HepG2 (cell line): ENCODE measurements around the gene OR52W1. TPM values are rescaled to one million over a fixed set of nuclear protein-coding genes. Genes with fewer than 3 reads are reported as not detected.

ENCODE experiments used
- ATAC-seq: fragments of 200-7000 bp; cut with Tn5 transposase; 3 replicates; pipeline ENCODE4 v1.9.1; 2020; ENCODE audit warnings: mild to moderate bottlenecking, moderate library complexity
- BruUV-seq: library from RNA; stranded (reverse); fragments of 400-500 nt; replicated peaks from 2 replicates; lab custom pipeline; 2021; lab: Mats Ljungman, UMichigan
- CTCF ChIA-PET: fragments of 300-600 bp; formaldehyde crosslinking; extraction: SDS; loops from one replicate; lab custom pipeline; 2021; ENCODE audit warnings: low total read pairs, inconsistent platforms, low intra/inter-chr PET ratio; lab: Yijun Ruan, JAX
- POLR2A ChIA-PET: fragments of 350-600 bp; sonication (Branson Sonifier 250); formaldehyde crosslinking; loops from one replicate; lab custom pipeline; 2020; ENCODE audit warnings: antibody characterized with exemption, inconsistent platforms; lab: Yijun Ruan, JAX
- DNase-seq: peaks from one replicate; pipeline ENCODE4 v3.0.0-alpha.2; 2015; ENCODE audit warnings: low spot score
- FAIRE-seq: peaks from 3 replicates; lab custom pipeline; 2011; peaks lifted over from hg19 to GRCh38; lab: Jason Lieb, UNC
- H2AFZ ChIP-seq: one replicate; pipeline ENCODE4 v1.6.1; 2011; ENCODE audit warnings: low read length, inconsistent platforms
- H3K27ac ChIP-seq: fragments of 300-600 bp; 3 replicates; pipeline ENCODE4 v1.8.0; 2011; ENCODE audit warnings: mixed run types, mild to moderate bottlenecking, mixed read lengths, low read length, inconsistent platforms; ENCODE audit not compliant: insufficient read depth; ENCODE audit errors: extremely low read length
- H3K27me3 ChIP-seq, 2 experiments: fragments of 200-600 bp in 1 of 2; 2 replicates in 1 of 2; 3 replicates in 1 of 2; pipeline versions ENCODE4 v1.6.0 to v1.8.0; 2011; ENCODE audit warnings: low read length in 2 of 2, mild to moderate bottlenecking in 2 of 2, moderate library complexity in 2 of 2, inconsistent platforms in 1 of 2; ENCODE audit not compliant: insufficient read depth in 2 of 2, control insufficient read depth in 1 of 2
- H3K36me3 ChIP-seq, 2 experiments: fragments of 200-600 bp in 1 of 2; replicated peaks in 1 of 2; 2 replicates in 1 of 2; 3 replicates in 1 of 2; pipeline versions ENCODE4 v1.5.1 to v1.8.0; 2011; ENCODE audit warnings: low read length in 2 of 2, inconsistent platforms in 1 of 2; ENCODE audit not compliant: insufficient read depth in 2 of 2, control insufficient read depth in 1 of 2
- H3K4me1 ChIP-seq: 2 replicates; pipeline ENCODE4 v1.5.1; 2012; ENCODE audit warnings: low read length, inconsistent platforms; ENCODE audit not compliant: insufficient read depth
- H3K4me2 ChIP-seq: 2 replicates; pipeline ENCODE4 v1.6.0; 2011; ENCODE audit warnings: low read depth, low read length, inconsistent platforms
- H3K4me3 ChIP-seq, 3 experiments: fragments of 200-600 bp in 1 of 3; sonication (generic), shearing (Covaris generic) in 1 of 3; replicated peaks in 1 of 3; 2 replicates each; pipeline ENCODE4 v1.5.1; 2011 to 2016; ENCODE audit warnings: low read length in 3 of 3, inconsistent platforms in 2 of 3, low read depth in 2 of 3, mild to moderate bottlenecking in 2 of 3, control low read depth in 1 of 3, mixed read lengths in 1 of 3; ENCODE audit not compliant: insufficient read depth in 1 of 3
- H3K79me2 ChIP-seq: one replicate; pipeline ENCODE4 v1.6.1; 2011; ENCODE audit warnings: low read length, inconsistent platforms; ENCODE audit not compliant: insufficient read depth
- H3K9ac ChIP-seq: 2 replicates; pipeline ENCODE4 v1.6.0; 2011; ENCODE audit warnings: mild to moderate bottlenecking, low read depth, low read length, inconsistent platforms; ENCODE audit not compliant: insufficient read depth
- H3K9me3 ChIP-seq: 2 replicates; pipeline ENCODE4 v1.5.1; 2012; ENCODE audit warnings: mild to moderate bottlenecking, low read length
- H4K20me1 ChIP-seq: 2 replicates; pipeline ENCODE4 v1.6.0; 2011; ENCODE audit warnings: inconsistent platforms, mild to moderate bottlenecking, low read length, moderate library complexity; ENCODE audit not compliant: insufficient read depth
- ARID2 ChIP-seq: sonication (generic); formaldehyde crosslinking; IDR thresholded peaks from 2 replicates; pipeline ENCODE4 v1.8.1; 2022; ENCODE audit warnings: mild to moderate bottlenecking, missing genetic modification reagents, borderline replicate concordance
- ARNTL ChIP-seq: sonication (generic); formaldehyde crosslinking; IDR thresholded peaks from 2 replicates; pipeline ENCODE4 v1.4.0; 2020; ENCODE audit warnings: mild to moderate bottlenecking, missing genetic modification reagents
- FOXK1 ChIP-seq: sonication (generic); formaldehyde crosslinking; IDR thresholded peaks from 2 replicates; pipeline ENCODE4 v1.4.0; 2020; ENCODE audit warnings: low read depth, missing genetic modification reagents, borderline replicate concordance
- IKZF5 ChIP-seq: IDR thresholded peaks from 2 replicates; pipeline ENCODE4 v1.6.1; 2018; ENCODE audit warnings: missing genetic modification reagents, mild to moderate bottlenecking, missing compliant biosample characterization
- IRX3 ChIP-seq: sonication (generic); formaldehyde crosslinking; IDR thresholded peaks from 2 replicates; pipeline ENCODE4 v1.8.1; 2023; ENCODE audit warnings: mild to moderate bottlenecking, low read depth, missing genetic modification reagents, borderline replicate concordance
- MTA1 ChIP-seq: sonication (generic); formaldehyde crosslinking; IDR thresholded peaks from 2 replicates; pipeline ENCODE4 v1.4.0; 2020; ENCODE audit warnings: missing genetic modification reagents, mild to moderate bottlenecking, borderline replicate concordance
- RCOR2 ChIP-seq: IDR thresholded peaks from 2 replicates; pipeline ENCODE4 v1.6.1; 2016; ENCODE audit warnings: missing biosample characterization, missing genetic modification reagents
- SCMH1 ChIP-seq: sonication (generic); formaldehyde crosslinking; IDR thresholded peaks from 2 replicates; pipeline ENCODE4 v1.9.0; 2021; ENCODE audit warnings: missing genetic modification reagents, mild to moderate bottlenecking, borderline replicate concordance
- ZNF225 ChIP-seq: sonication (generic); formaldehyde crosslinking; IDR thresholded peaks from 2 replicates; pipeline ENCODE4 v1.4.0; 2020; ENCODE audit warnings: mild to moderate bottlenecking, missing genetic modification reagents
- ZNF282 ChIP-seq: fragments of 450-650 bp; IDR thresholded peaks from 2 replicates; pipeline ENCODE4 v1.6.1; 2018; ENCODE audit not compliant: partially characterized antibody
- ZNF563 ChIP-seq: sonication (generic); formaldehyde crosslinking; IDR thresholded peaks from 2 replicates; pipeline ENCODE4 v1.8.0; 2022; ENCODE audit warnings: mild to moderate bottlenecking, moderate library complexity, missing genetic modification reagents
- ZNF570 ChIP-seq: sonication (generic); formaldehyde crosslinking; IDR thresholded peaks from 2 replicates; pipeline ENCODE4 v1.4.0; 2020; ENCODE audit warnings: mild to moderate bottlenecking, missing genetic modification reagents, borderline replicate concordance
- WGBS: methylation state at CpG from one replicate; pipeline ENCODE4 v1.1.6; 2017; ENCODE audit warnings: low lambda C conversion rate; 5-methylcytosine and 5-hydroxymethylcytosine counted together
- in situ Hi-C: cut with HindIII; loops from 2 replicates; pipeline ENCODE4 v1.10.0; 2017; ENCODE audit warnings: low pct_unique_long_range_greater_than_20kb; ENCODE audit not compliant: extremely low pct_ligation_motif_present
- intact Hi-C: fragments of 100-400 bp; cut with micrococcal nuclease; formaldehyde crosslinking; loops from one replicate; pipeline ENCODE4 v1.10.0; 2022; ENCODE audit not compliant: unreplicated experiment
- polyA plus RNA-seq, 8 experiments: library from polyadenylated mRNA; depleted of rRNA in 3 of 8; stranded (reverse) in 7 of 8; unstranded in 1 of 8; fragments of >200 nt; fragmentation: Illumina TruSeq in 4 of 8; extraction: Trizol in 4 of 8; gene quantifications; 2 replicates each; pipeline versions ENCODE4 v1.2.1 to v1.2.3, GENCODE V29; 2011 to 2016; ENCODE audit warnings: low read depth in 4 of 8, missing spikeins in 1 of 8, mixed read lengths in 1 of 8; ENCODE audit not compliant: insufficient read depth in 1 of 8
- total RNA-seq, 5 experiments: library from RNA; depleted of rRNA; stranded (reverse); fragments of >200 nt; fragmentation: Illumina TruSeq; extraction: Trizol; gene quantifications; 2 replicates each; pipeline ENCODE4 v1.2.3, GENCODE V29; 2016; ENCODE audit warnings: low read depth in 1 of 5
- TF ChIP-seq, protein P1 (sequence below): sonication (generic); formaldehyde crosslinking; IDR thresholded peaks from 2 replicates; pipeline ENCODE4 v1.5.0; 2020; ENCODE audit warnings: mild to moderate bottlenecking, missing genetic modification reagents, moderate library complexity
- TF ChIP-seq, protein P2 (sequence below): IDR thresholded peaks from 2 replicates; pipeline ENCODE4 v1.6.1; 2016; ENCODE audit warnings: low read depth

The OR52W1 gene
- total and polyA plus RNA-seq, 2 of the 13 experiments (the other 11 are each of a cell fraction or from before 2014, with no cell fraction given): not detected

DNA sequence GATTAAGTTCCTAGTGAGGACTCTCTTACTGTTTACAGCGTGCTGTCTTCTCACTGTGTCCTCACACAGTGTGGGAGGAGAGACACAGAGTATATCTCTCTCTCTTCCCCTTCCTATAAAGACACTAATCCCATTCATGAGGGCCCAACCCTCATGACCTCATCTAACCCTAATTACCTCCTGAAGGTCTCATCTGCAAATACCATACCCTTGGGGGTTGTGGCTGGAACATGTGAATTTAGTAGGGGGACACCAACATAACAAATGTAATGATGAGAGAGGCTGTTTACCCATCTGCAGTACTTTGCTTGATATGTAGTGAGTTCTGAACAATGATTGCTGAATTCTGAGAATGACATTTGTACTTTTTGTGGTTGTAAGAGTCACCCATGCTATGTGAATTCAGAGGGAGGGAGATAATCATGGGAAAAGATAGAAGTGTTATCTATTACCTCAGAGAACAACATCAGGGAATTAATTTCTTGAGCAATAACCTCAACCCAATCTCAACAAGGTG lies 4.9 kb upstream of the OR52W1 start (continued):
- TF ChIP-seq, protein P1, sequence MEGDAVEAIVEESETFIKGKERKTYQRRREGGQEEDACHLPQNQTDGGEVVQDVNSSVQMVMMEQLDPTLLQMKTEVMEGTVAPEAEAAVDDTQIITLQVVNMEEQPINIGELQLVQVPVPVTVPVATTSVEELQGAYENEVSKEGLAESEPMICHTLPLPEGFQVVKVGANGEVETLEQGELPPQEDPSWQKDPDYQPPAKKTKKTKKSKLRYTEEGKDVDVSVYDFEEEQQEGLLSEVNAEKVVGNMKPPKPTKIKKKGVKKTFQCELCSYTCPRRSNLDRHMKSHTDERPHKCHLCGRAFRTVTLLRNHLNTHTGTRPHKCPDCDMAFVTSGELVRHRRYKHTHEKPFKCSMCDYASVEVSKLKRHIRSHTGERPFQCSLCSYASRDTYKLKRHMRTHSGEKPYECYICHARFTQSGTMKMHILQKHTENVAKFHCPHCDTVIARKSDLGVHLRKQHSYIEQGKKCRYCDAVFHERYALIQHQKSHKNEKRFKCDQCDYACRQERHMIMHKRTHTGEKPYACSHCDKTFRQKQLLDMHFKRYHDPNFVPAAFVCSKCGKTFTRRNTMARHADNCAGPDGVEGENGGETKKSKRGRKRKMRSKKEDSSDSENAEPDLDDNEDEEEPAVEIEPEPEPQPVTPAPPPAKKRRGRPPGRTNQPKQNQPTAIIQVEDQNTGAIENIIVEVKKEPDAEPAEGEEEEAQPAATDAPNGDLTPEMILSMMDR (CRISPR knock-in tag): no peak
- TF ChIP-seq ARNTL (no peak), ARID2 (CRISPR knock-in tag) (no peak), IKZF5 (CRISPR knock-in tag) (no peak), ZNF225 (no peak)

GRCh38 chr11:6196396-6196795 lies 2.6 kb upstream of the OR52W1 start:
- Histone ChIP-seq H3K4me3 (no peak overlapping the region), H2AFZ (no peak overlapping the region), H3K27ac (no peak overlapping the region), H3K9me3 (no peaks in the 10 kb centered on the region), H3K9ac (no peak overlapping the region), H3K79me2 (no peaks in the 10 kb centered on the region), H3K36me3 (no peaks in the 10 kb centered on the region), H3K27me3 (peaks cover 1 to 5% of the 10 kb centered on the region in 2 experiments; a peak in 3 of 5 replicates), H3K4me1 (no peaks in the 10 kb centered on the region), H4K20me1 (no peaks in the 10 kb centered on the region), H3K4me2 (no peak overlapping the region)
- CTCF ChIA-PET: no interaction called here
- TF ChIP-seq SCMH1 (no peak), IRX3 (no peak), ZNF282 (no peak), MTA1 (CRISPR knock-in tag) (no peak), FOXK1 (CRISPR knock-in tag) (no peak), ZNF570 (no peak), RCOR2 (no peak), ZNF563 (CRISPR knock-in tag) (no peak)
- TF ChIP-seq, protein P2, sequence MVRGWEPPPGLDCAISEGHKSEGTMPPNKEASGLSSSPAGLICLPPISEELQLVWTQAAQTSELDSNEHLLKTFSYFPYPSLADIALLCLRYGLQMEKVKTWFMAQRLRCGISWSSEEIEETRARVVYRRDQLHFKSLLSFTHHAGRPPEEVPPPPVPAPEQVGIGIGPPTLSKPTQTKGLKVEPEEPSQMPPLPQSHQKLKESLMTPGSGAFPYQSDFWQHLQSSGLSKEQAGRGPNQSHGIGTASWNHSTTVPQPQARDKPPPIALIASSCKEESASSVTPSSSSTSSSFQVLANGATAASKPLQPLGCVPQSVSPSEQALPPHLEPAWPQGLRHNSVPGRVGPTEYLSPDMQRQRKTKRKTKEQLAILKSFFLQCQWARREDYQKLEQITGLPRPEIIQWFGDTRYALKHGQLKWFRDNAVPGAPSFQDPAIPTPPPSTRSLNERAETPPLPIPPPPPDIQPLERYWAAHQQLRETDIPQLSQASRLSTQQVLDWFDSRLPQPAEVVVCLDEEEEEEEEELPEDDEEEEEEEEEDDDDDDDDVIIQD (CRISPR knock-in tag): no peak
- DNase-seq (no peak), ATAC-seq (no peak), FAIRE-seq (no peak)
- intact Hi-C loops: no loop called here
- POLR2A ChIA-PET: no interaction called here
- in situ Hi-C loops: no loop called here
- WGBS: 2% methylated on average over 4 of the region's 4 CpGs
- BruUV-seq: no TSS peak
